CD4-positive, alpha-beta T cell (primary cell): ENCODE measurements around the gene RIMS3. TPM values are rescaled to one million over a fixed set of nuclear protein-coding genes. Genes with fewer than 3 reads are reported as not detected.
A peak's percentile ranks its signal among the peaks of the same experiment; 100 is the strongest.

Experiments used
- ATAC-seq: fragments of 200-7000 bp; cut with Tn5 transposase; one replicate; pipeline ENCODE4 v1.10.0; 2022; ENCODE audit warnings: mild to moderate bottlenecking; ENCODE audit not compliant: poor library complexity
- CTCF ChIA-PET: fragments of 350-600 bp; sonication (Branson Sonifier 250); formaldehyde crosslinking; loops from one replicate; lab custom pipeline; 2021; ENCODE audit warnings: antibody characterized with exemption, inconsistent platforms; lab: Charles Lee
- POLR2A ChIA-PET: fragments of 350-600 bp; sonication (Branson Sonifier 250); formaldehyde crosslinking; loops from one replicate; lab custom pipeline; 2021; ENCODE audit warnings: antibody characterized with exemption, inconsistent platforms; lab: Charles Lee
- DNase-seq, 14 experiments: peaks; one replicate each; pipeline ENCODE4 v3.0.0-alpha.2; 2013 to 2020; ENCODE audit warnings: mixed read lengths in 2 of 14
- H3K27ac ChIP-seq, 2 donors: one replicate each; pipeline versions ENCODE4 v1.5.1 to v1.7.0; 2013; ENCODE audit warnings: low read length in 2 of 2, low read depth in 1 of 2, mild to moderate bottlenecking in 1 of 2
- H3K27me3 ChIP-seq, 2 experiments: 1 replicate in 1 of 2; 2 replicates in 1 of 2; pipeline versions ENCODE4 v1.6.1 to v1.7.0; 2013; ENCODE audit warnings: low read length in 2 of 2, control low read depth in 1 of 2, mild to moderate bottlenecking in 1 of 2, moderate library complexity in 1 of 2; ENCODE audit not compliant: insufficient read depth in 2 of 2, control insufficient read depth in 1 of 2
- H3K36me3 ChIP-seq: one replicate; pipeline ENCODE4 v1.6.1; 2013; ENCODE audit warnings: low read length, control low read depth; ENCODE audit not compliant: insufficient read depth
- H3K4me1 ChIP-seq: one replicate; pipeline ENCODE4 v1.6.1; 2013; ENCODE audit warnings: low read length, control low read depth; ENCODE audit not compliant: insufficient read depth
- H3K4me3 ChIP-seq: one replicate; pipeline ENCODE4 v1.5.1; 2013; ENCODE audit warnings: mild to moderate bottlenecking, low read length, moderate library complexity
- H3K9me3 ChIP-seq, 2 experiments: 1 replicate in 1 of 2; 2 replicates in 1 of 2; pipeline versions ENCODE4 v1.6.1 to v1.7.0; 2013; ENCODE audit warnings: low read length in 2 of 2, mild to moderate bottlenecking in 2 of 2, control low read depth in 1 of 2, moderate library complexity in 1 of 2; ENCODE audit not compliant: control insufficient read depth in 1 of 2, insufficient read depth in 1 of 2
- H3K27ac Mint-ChIP-seq: one replicate; pipeline ENCODE4 v1.8.0; 2020; ENCODE audit warnings: mixed read lengths
- H3K27me3 Mint-ChIP-seq: one replicate; pipeline ENCODE4 v1.8.0; 2021; ENCODE audit warnings: mixed read lengths
- H3K36me3 Mint-ChIP-seq: one replicate; pipeline ENCODE4 v1.8.0; 2021; ENCODE audit warnings: low read depth, mixed read lengths
- H3K4me1 Mint-ChIP-seq: one replicate; pipeline ENCODE4 v1.8.0; 2021; ENCODE audit warnings: low read depth, mixed read lengths
- H3K4me3 Mint-ChIP-seq: one replicate; pipeline ENCODE4 v1.8.0; 2020; ENCODE audit warnings: mild to moderate bottlenecking, mixed read lengths
- H3K9me3 Mint-ChIP-seq: one replicate; pipeline ENCODE4 v1.8.0; 2020; ENCODE audit warnings: mixed read lengths
- intact Hi-C, 2 experiments: fragments of 100-400 bp; cut with DNase I in 1 of 2; cut with micrococcal nuclease in 1 of 2; formaldehyde crosslinking; loops; one replicate each; pipeline versions ENCODE4 v1.15.1 to v1.9.0; 2023 to 2025; cut with DNase I, micrococcal nuclease
- total RNA-seq, 174 experiments: library from RNA in 2 of 174; stranded (reverse) in 2 of 174; gene quantifications; one replicate each; pipeline ENCODE4 v1.2.3 and lab custom pipeline; 2021 to 2026
- TF ChIP-seq, protein P1 (sequence below): fragments of 200-600 bp; IDR thresholded peaks from one replicate; pipeline ENCODE4 v1.8.0; 2022; ENCODE audit warnings: antibody characterized with exemption, mild to moderate bottlenecking

The RIMS3 gene
- total RNA-seq, 2 experiments from 2014 or later = 0.99 to 1.1 TPM

DNA sequence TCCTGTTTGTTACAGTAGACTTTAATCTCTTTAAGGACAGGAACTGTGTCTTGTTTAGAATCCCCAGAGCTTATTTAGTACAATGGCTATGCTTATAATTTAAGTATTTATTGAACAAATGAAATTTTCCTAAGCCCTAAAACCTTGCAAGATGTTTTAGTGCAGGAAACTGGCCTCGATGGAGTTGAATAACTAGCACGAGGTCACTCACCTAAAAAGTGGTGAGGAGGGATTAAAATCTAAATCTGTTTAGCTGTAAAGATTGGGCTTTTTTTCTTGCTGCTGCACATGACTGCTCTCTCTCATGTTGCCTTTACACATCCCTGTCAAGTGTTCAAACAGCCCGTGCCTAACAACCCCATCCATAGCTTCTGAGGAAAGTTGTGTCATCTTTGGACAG, 36.2 kb upstream of the RIMS3 start:
- intact Hi-C loops = no loop called here
- peaks cover 12% of the 10 kb centered on the region for H3K36me3 Mint-ChIP-seq
- Histone ChIP-seq H3K27ac (no peak overlapping the region), H3K36me3 (no peaks in the 10 kb centered on the region), H3K4me3 (no peak overlapping the region), H3K27me3 (no peaks in the 10 kb centered on the region), H3K9me3 (no peaks in the 10 kb centered on the region), H3K4me1 (peaks cover 32% of the 10 kb centered on the region)
- H3K27ac Mint-ChIP-seq = peak overlapping the region; percentile 37
- ChIA-PET CTCF (interaction anchor here (0.6 to 1.7 kb wide), 4 partner anchors 11 to 90 kb away, joined by 3 to 5 read pairs (median 3); no protein-coding TSS in a partner anchor), POLR2A (interaction anchor here (15.8 kb wide), 1 partner anchor 10 kb away, joined by 174 read pairs; the partner anchor contains the start of gene NFYC)
- no peak for ATAC-seq
- H3K4me3 Mint-ChIP-seq = no peak overlapping the region
- TF ChIP-seq, protein P1, sequence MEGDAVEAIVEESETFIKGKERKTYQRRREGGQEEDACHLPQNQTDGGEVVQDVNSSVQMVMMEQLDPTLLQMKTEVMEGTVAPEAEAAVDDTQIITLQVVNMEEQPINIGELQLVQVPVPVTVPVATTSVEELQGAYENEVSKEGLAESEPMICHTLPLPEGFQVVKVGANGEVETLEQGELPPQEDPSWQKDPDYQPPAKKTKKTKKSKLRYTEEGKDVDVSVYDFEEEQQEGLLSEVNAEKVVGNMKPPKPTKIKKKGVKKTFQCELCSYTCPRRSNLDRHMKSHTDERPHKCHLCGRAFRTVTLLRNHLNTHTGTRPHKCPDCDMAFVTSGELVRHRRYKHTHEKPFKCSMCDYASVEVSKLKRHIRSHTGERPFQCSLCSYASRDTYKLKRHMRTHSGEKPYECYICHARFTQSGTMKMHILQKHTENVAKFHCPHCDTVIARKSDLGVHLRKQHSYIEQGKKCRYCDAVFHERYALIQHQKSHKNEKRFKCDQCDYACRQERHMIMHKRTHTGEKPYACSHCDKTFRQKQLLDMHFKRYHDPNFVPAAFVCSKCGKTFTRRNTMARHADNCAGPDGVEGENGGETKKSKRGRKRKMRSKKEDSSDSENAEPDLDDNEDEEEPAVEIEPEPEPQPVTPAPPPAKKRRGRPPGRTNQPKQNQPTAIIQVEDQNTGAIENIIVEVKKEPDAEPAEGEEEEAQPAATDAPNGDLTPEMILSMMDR = no peak
- peaks cover 77% of the 10 kb centered on the region for H3K4me1 Mint-ChIP-seq
- no peaks in the 10 kb centered on the region for H3K27me3 Mint-ChIP-seq
- DNase-seq = no peak
- no peaks in the 10 kb centered on the region for H3K9me3 Mint-ChIP-seq

DNA sequence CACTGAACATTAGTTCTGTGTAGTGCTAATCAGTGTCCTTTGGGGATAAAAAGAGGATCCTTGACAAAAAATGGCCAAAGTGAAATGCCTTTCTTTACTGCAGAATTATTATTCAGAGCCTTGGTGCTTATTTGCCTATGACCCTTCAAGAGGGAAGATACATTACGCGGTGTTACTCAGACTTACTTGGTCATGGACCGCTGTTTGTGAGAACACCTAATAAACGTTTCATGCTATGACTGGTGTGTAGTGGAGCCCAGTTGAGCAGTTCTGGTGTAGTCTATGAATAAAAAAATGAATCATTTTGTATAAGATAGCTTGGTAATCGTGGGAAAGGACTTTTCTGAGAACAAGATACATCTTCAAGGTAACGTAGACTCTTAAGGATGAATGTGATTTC, 34.3 kb upstream of the RIMS3 start:
- Histone ChIP-seq H3K4me1 (peaks cover 48% of the 10 kb centered on the region), H3K36me3 (no peaks in the 10 kb centered on the region), H3K4me3 (no peak overlapping the region), H3K9me3 (no peaks in the 10 kb centered on the region), H3K27ac (no peak overlapping the region), H3K27me3 (no peaks in the 10 kb centered on the region)
- H3K4me3 Mint-ChIP-seq = no peak overlapping the region
- TF ChIP-seq, protein P1 = no peak
- H3K36me3 Mint-ChIP-seq = peaks cover 22% of the 10 kb centered on the region
- peaks cover 80% of the 10 kb centered on the region for H3K4me1 Mint-ChIP-seq
- CTCF ChIA-PET = no interaction called here
- intact Hi-C loops = loop anchor here in 1 of 2 experiments (10.0 kb wide), 3 partner anchors 285 to 655 kb away; partner anchors contain the start of genes CAP1 and SMAP2
- POLR2A ChIA-PET = interaction anchor here (15.8 kb wide), 1 partner anchor 9 kb away, joined by 174 read pairs; the partner anchor contains the start of gene NFYC
- ATAC-seq (no peak), DNase-seq (no peak)
- H3K27ac Mint-ChIP-seq = no peak overlapping the region
- H3K27me3 Mint-ChIP-seq = no peaks in the 10 kb centered on the region
- H3K9me3 Mint-ChIP-seq = no peaks in the 10 kb centered on the region

DNA sequence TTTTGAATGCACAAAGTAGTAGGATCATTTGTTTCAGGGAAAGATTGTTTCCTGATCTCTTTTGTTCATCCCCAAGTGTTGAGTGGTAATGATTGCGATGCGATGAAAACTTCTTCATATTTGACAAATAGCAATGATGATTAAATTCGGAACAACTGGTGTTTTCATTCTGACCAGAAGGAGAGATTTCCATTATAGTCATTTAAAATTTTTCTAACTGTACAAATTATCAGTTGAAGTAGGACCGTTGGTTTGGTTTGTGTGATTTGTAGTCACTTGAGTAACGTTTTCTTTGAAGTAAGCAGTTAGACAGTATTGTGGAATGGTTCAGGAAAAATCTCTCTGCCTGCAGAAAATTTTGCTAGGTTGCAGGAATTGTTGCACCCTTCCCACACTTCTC, 32.0 kb upstream of the RIMS3 start:
- H3K4me3 Mint-ChIP-seq = no peak overlapping the region
- H3K9me3 Mint-ChIP-seq = no peaks in the 10 kb centered on the region
- Histone ChIP-seq H3K27me3 (no peaks in the 10 kb centered on the region), H3K4me1 (peaks cover 50% of the 10 kb centered on the region), H3K27ac (no peak overlapping the region), H3K36me3 (no peaks in the 10 kb centered on the region), H3K4me3 (no peak overlapping the region), H3K9me3 (no peaks in the 10 kb centered on the region)
- TF ChIP-seq, protein P1 = no peak
- no peaks in the 10 kb centered on the region for H3K27me3 Mint-ChIP-seq
- DNase-seq = no peak
- ChIA-PET POLR2A (no interaction called here), CTCF (no interaction called here)
- H3K4me1 Mint-ChIP-seq = peaks cover 86% of the 10 kb centered on the region
- H3K27ac Mint-ChIP-seq = no peak overlapping the region
- intact Hi-C loops = loop anchor here in 1 of 2 experiments (10.0 kb wide), 3 partner anchors 287 to 653 kb away; partner anchors contain the start of genes CAP1 and SMAP2
- no peak for ATAC-seq
- peaks cover 30% of the 10 kb centered on the region for H3K36me3 Mint-ChIP-seq
